ENCODE results near the gene CRYBG2.

Gene CRYBG2

DNA sequence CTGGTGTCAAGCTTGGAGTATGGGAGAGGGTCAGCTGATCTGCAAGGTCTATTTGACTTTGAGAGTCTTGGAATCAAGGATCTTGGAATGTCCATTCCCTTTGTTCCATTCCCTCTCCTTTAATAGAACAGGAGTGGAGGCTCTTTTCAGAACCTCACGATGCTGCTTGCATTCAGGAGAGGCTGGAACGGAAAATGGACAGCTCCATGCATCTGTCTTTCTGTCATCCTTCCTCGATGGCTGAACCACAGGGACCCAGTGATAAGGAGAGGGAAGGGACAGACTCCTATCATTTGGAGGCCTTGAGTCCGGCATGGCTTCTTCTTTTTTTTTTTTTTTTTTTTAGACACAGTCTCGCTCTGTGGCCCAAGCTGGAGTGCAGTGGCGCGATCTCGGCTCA lies 41.8 kb upstream of the CRYBG2 start:
- no peaks in the 10 kb centered on the region for H3K36me3 ChIP-seq (replicated peaks; ENCODE audit: low read depth, low read length)
- no peaks in the 10 kb centered on the region for H3K9me3 ChIP-seq (ENCODE audit: insufficient read depth, low read length)
- no peaks in the 10 kb centered on the region for H3K79me2 ChIP-seq (ENCODE audit: low read length)
- no peak overlapping the region for H3K27ac ChIP-seq (ENCODE audit: low read length)
- no peak overlapping the region for H3K4me3 ChIP-seq (ENCODE audit: low read length)
- H3K9ac ChIP-seq (ENCODE audit: low read length), result no peak overlapping the region
- H3K27me3 ChIP-seq (ENCODE audit: low read depth, low read length), result no peaks in the 10 kb centered on the region
- no peak overlapping the region for H3K4me2 ChIP-seq (ENCODE audit: low read length)
- no peaks in the 10 kb centered on the region for H4K20me1 ChIP-seq (ENCODE audit: insufficient read depth, low read length)
- no peak overlapping the region for H2AFZ ChIP-seq (ENCODE audit: low read depth, low read length)
- no peaks in the 10 kb centered on the region for H3K4me1 ChIP-seq (ENCODE audit: low read length)
- TF ChIP-seq, protein P1, sequence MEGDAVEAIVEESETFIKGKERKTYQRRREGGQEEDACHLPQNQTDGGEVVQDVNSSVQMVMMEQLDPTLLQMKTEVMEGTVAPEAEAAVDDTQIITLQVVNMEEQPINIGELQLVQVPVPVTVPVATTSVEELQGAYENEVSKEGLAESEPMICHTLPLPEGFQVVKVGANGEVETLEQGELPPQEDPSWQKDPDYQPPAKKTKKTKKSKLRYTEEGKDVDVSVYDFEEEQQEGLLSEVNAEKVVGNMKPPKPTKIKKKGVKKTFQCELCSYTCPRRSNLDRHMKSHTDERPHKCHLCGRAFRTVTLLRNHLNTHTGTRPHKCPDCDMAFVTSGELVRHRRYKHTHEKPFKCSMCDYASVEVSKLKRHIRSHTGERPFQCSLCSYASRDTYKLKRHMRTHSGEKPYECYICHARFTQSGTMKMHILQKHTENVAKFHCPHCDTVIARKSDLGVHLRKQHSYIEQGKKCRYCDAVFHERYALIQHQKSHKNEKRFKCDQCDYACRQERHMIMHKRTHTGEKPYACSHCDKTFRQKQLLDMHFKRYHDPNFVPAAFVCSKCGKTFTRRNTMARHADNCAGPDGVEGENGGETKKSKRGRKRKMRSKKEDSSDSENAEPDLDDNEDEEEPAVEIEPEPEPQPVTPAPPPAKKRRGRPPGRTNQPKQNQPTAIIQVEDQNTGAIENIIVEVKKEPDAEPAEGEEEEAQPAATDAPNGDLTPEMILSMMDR (IDR thresholded peaks at IDR 0.05; ENCODE audit: low read depth, low read length), result no peak
- no peak for TF ChIP-seq EZH2phosphoT487 (IDR thresholded peaks at IDR 0.05; ENCODE audit: low read depth)

DNA sequence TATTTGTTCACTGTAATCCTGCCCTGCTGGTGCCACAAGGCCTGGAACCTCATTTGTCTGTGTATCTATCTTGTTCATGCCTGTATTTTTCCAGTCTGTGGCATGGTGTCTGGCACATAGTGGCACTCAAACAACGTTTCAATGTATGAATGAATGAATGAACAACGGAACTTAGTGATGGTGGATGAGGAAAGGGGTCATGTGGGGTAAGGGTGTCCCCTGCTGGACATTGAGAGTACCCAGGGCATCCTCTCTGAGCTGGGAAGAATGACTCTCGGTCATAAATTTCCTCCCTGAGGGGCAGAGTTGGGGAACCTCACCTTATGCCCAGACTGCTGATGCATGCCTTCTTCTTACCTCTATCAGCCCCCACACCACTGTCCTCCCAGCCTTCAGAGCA lies 37.5 kb upstream of the CRYBG2 start:
- H3K9me3 ChIP-seq (ENCODE audit: insufficient read depth, low read length), result no peaks in the 10 kb centered on the region
- H3K4me2 ChIP-seq (ENCODE audit: low read length), result no peak overlapping the region
- no peak overlapping the region for H3K9ac ChIP-seq (ENCODE audit: low read length)
- H4K20me1 ChIP-seq (ENCODE audit: insufficient read depth, low read length), result no peaks in the 10 kb centered on the region
- H3K27ac ChIP-seq (ENCODE audit: low read length), result no peak overlapping the region
- TF ChIP-seq, protein P1 (IDR thresholded peaks at IDR 0.05; ENCODE audit: low read depth, low read length), result 0 out of 2 replicates have a peak, but pooled peaks have one; percentile 12
- no peak for TF ChIP-seq EZH2phosphoT487 (IDR thresholded peaks at IDR 0.05; ENCODE audit: low read depth)
- H2AFZ ChIP-seq (ENCODE audit: low read depth, low read length), result no peak overlapping the region
- no peaks in the 10 kb centered on the region for H3K27me3 ChIP-seq (ENCODE audit: low read depth, low read length)
- H3K36me3 ChIP-seq (replicated peaks; ENCODE audit: low read depth, low read length), result no peaks in the 10 kb centered on the region
- H3K4me3 ChIP-seq (ENCODE audit: low read length), result no peak overlapping the region
- H3K4me1 ChIP-seq (ENCODE audit: low read length), result no peaks in the 10 kb centered on the region
- no peaks in the 10 kb centered on the region for H3K79me2 ChIP-seq (ENCODE audit: low read length)

DNA sequence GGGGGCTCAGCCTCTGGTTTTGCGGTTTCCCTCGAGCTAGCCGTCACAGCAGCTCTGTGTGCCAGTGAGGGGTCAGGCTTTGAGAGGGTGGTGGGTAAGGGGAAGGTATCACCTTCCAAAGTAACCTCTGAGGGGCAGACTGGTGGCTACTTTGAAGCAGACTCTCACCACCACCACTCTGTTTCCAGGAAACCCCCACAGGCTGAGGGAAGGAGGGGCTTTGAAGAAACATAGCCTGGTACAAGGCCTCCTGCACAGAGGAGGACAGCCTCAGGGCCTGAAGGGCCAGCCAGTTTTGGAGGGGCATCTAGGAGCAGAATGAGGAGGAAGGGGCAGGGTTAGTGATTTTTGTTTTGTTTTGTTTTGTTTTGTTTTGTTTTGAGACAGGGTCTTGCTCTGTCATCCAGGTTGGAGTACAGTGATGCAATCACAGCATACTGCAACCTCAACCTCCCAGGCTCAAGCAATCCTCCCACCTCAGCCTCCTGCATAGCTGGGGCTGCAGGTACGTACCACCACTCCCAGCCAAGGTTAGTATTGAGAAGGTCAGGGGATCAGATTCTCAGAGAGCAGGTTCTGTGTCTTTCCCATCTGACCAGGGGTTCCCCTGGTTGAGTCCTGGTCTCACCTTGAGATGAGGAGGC lies 35.8 kb upstream of the CRYBG2 start:
- no peak overlapping the region for H3K9ac ChIP-seq (ENCODE audit: low read length)
- H4K20me1 ChIP-seq (ENCODE audit: insufficient read depth, low read length), result no peaks in the 10 kb centered on the region
- H3K27me3 ChIP-seq (ENCODE audit: low read depth, low read length), result no peaks in the 10 kb centered on the region
- H3K27ac ChIP-seq (ENCODE audit: low read length), result no peak overlapping the region
- no peak overlapping the region for H3K4me3 ChIP-seq (ENCODE audit: low read length)
- no peaks in the 10 kb centered on the region for H3K9me3 ChIP-seq (ENCODE audit: insufficient read depth, low read length)
- TF ChIP-seq, protein P1 (IDR thresholded peaks at IDR 0.05; ENCODE audit: low read depth, low read length), result no peak
- TF ChIP-seq EZH2phosphoT487 (IDR thresholded peaks at IDR 0.05; ENCODE audit: low read depth), result no peak
- no peaks in the 10 kb centered on the region for H3K79me2 ChIP-seq (ENCODE audit: low read length)
- no peak overlapping the region for H3K4me2 ChIP-seq (ENCODE audit: low read length)
- no peaks in the 10 kb centered on the region for H3K36me3 ChIP-seq (replicated peaks; ENCODE audit: low read depth, low read length)
- H2AFZ ChIP-seq (ENCODE audit: low read depth, low read length), result no peak overlapping the region
- H3K4me1 ChIP-seq (ENCODE audit: low read length), result no peaks in the 10 kb centered on the region

DNA sequence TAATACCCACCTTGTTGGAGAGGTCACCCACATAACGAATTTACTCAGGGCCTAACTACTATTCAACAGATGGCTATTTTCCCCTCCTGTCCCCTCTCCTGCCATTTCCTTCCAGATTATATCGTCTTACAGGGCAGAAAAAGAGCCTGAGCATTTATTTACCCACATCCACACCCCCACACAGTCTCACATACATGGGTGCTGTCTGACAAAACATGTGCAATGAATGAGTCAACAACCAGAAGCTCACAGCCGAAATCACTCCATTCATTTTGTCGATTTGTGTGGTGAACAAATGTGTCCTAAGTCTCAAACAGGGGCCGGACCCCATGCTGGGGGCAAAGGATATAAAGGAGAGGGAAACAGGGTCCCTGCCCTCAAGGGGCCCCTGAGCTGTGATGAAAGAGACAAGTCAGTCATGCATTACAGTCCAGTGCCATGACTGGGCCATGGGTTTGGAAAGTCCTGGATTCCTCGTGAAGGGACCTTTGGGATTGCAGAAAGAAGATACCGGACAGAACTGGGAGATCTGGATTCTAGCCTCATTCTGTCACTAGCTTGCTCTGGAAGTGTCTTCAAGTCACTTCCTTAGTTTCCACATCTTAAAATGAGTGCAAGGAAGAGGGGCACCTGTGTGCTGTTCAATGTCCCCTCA lies 35.0 kb upstream of the CRYBG2 start:
- no peak overlapping the region for H3K4me2 ChIP-seq (ENCODE audit: low read length)
- no peak overlapping the region for H3K9ac ChIP-seq (ENCODE audit: low read length)
- H3K9me3 ChIP-seq (ENCODE audit: insufficient read depth, low read length), result no peaks in the 10 kb centered on the region

More for the DNA sequence above, 35.0 kb upstream of the CRYBG2 start:
- Histone ChIP-seq H3K79me2 (ENCODE audit: low read length) (no peaks in the 10 kb centered on the region), H3K27ac (ENCODE audit: low read length) (no peak overlapping the region), H4K20me1 (ENCODE audit: insufficient read depth, low read length) (no peaks in the 10 kb centered on the region), H3K4me3 (ENCODE audit: low read length) (no peak overlapping the region), H3K4me1 (ENCODE audit: low read length) (no peaks in the 10 kb centered on the region), H3K36me3 (replicated peaks; ENCODE audit: low read depth, low read length) (no peaks in the 10 kb centered on the region), H2AFZ (ENCODE audit: low read depth, low read length) (no peak overlapping the region), H3K27me3 (ENCODE audit: low read depth, low read length) (no peaks in the 10 kb centered on the region)
- TF ChIP-seq EZH2phosphoT487 (IDR thresholded peaks at IDR 0.05; ENCODE audit: low read depth), result no peak
- TF ChIP-seq, protein P1 (IDR thresholded peaks at IDR 0.05; ENCODE audit: low read depth, low read length), result no peak

Measured in OCI-LY3 (cell line).